Adrenal gland (tissue), 12 donors: ENCODE results near the gene DNAH17. TPM values are rescaled to one million over a fixed set of nuclear protein-coding genes. Genes with fewer than 3 reads are reported as not detected.
"Not testable (repeated sequence)": the region's sequence is repeated elsewhere in the genome, so short reads cannot be mapped to it uniquely, and the experiment has no call there.

ENCODE experiments used
- DNase-seq, 7 donors: peaks; one replicate each; pipeline ENCODE4 v3.0.0-alpha.2; 2019 to 2020
- H3K27ac ChIP-seq, 5 donors: fragments of 200-600 bp; sonication (generic) in 4 of 5; 1 replicate in 3 of 5; 2 replicates in 2 of 5; pipeline versions ENCODE4 v1.5.1 to v1.8.0; 2016 to 2020; ENCODE audit warnings: mild to moderate bottlenecking in 1 of 5
- H3K27me3 ChIP-seq: fragments of 200-600 bp; 2 replicates; pipeline ENCODE4 v1.8.0; 2021
- H3K36me3 ChIP-seq, 2 donors: fragments of 200-600 bp; replicated peaks in 1 of 2; 1 replicate in 1 of 2; 2 replicates in 1 of 2; pipeline versions ENCODE4 v1.5.1 to v1.8.0; 2018 to 2022
- H3K4me1 ChIP-seq, 2 donors: fragments of 200-600 bp; replicated peaks in 1 of 2; 1 replicate in 1 of 2; 2 replicates in 1 of 2; pipeline versions ENCODE4 v1.5.1 to v1.8.0; 2018 to 2021
- H3K4me3 ChIP-seq, 4 donors: fragments of 200-600 bp; sonication (generic) in 3 of 4; one replicate each; pipeline ENCODE4 v1.5.1; 2016 to 2018
- H3K9me3 ChIP-seq, 3 donors: fragments of 200-600 bp; sonication (generic) in 1 of 3; replicated peaks in 1 of 3; 1 replicate in 2 of 3; 2 replicates in 1 of 3; pipeline versions ENCODE4 v1.5.1 to v1.8.0; 2016 to 2021
- POLR2A ChIP-seq, 2 donors: fragments of 450-650 bp; IDR thresholded peaks; one replicate each; pipeline ENCODE4 v1.6.1; 2017; ENCODE audit warnings: antibody characterized with exemption in 2 of 2, mild to moderate bottlenecking in 2 of 2, moderate library complexity in 1 of 2
- WGBS, 4 donors: extraction: QIAGEN DNeasy Blood & Tissue Kit in 2 of 4; methylation state at CpG; one replicate each; pipeline versions ENCODE4 v1.1.5 to v1.1.7; 2013 to 2017; 5-methylcytosine and 5-hydroxymethylcytosine counted together
- intact Hi-C, 2 donors: fragments of 100-400 bp; cut with DNase I; formaldehyde crosslinking; loops; one replicate each; pipeline versions ENCODE4 v1.14.1 to v1.15.0; 2022 to 2023
- polyA plus RNA-seq, 3 donors: library from polyadenylated mRNA; stranded (reverse); fragments of 200-250 nt in 2 of 3; fragments of 350-450 nt in 1 of 3; fragmentation: Illumina TruSeq in 1 of 3; extraction: RNeasy Lipid Tissue Mini Kit (QIAGEN cat#74804) in 1 of 3; gene quantifications; one replicate each; pipeline ENCODE4 v1.2.3, GENCODE V29; 2013 to 2014
- total RNA-seq, 9 donors: library from RNA; depleted of rRNA in 4 of 9; stranded (reverse); fragments of >200 nt in 4 of 9; fragments of 120-200 nt in 1 of 9; fragmentation: NEBNext Ultra II Directional in 1 of 9; extraction: Animal tissue kit (Norgen Biotek cat#: 25700) in 1 of 9; gene quantifications; one replicate each; pipeline versions ENCODE4 v1.1.0 to v1.2.4, GENCODE V29; 2013 to 2023
- TF ChIP-seq, protein P1 (sequence below), 6 experiments: fragments of 450-650 bp in 4 of 6; fragments of 200-600 bp in 2 of 6; sonication (generic) in 1 of 6; IDR thresholded peaks; 1 replicate in 5 of 6; 2 replicates in 1 of 6; pipeline versions ENCODE4 v1.5.1 to v1.8.0; 2016 to 2021; ENCODE audit warnings: antibody characterized with exemption in 6 of 6, mild to moderate bottlenecking in 2 of 6, moderate library complexity in 1 of 6
- donor health status: healthy with polysubstance abuse.
- donor health status: Bipolar disorder and iron deficiency.
- donor health status: DM: yes; HTN: yes; CAD: no.
- donor health status: DM: no; HTN: no; CAD: no.
- donor health status: DM: no; HTN: no; CAD: no.
- donor health status: DM: yes; HTN: yes; CAD: no.

The DNAH17 gene
- total and polyA plus RNA-seq, 12 donors: 0.03 to 1.8 (median 0.22) TPM; not detected in 5

GRCh38 chr17:78507526-78507925 lies 69.7 kb downstream of the DNAH17 start:
- TF ChIP-seq, protein P1, sequence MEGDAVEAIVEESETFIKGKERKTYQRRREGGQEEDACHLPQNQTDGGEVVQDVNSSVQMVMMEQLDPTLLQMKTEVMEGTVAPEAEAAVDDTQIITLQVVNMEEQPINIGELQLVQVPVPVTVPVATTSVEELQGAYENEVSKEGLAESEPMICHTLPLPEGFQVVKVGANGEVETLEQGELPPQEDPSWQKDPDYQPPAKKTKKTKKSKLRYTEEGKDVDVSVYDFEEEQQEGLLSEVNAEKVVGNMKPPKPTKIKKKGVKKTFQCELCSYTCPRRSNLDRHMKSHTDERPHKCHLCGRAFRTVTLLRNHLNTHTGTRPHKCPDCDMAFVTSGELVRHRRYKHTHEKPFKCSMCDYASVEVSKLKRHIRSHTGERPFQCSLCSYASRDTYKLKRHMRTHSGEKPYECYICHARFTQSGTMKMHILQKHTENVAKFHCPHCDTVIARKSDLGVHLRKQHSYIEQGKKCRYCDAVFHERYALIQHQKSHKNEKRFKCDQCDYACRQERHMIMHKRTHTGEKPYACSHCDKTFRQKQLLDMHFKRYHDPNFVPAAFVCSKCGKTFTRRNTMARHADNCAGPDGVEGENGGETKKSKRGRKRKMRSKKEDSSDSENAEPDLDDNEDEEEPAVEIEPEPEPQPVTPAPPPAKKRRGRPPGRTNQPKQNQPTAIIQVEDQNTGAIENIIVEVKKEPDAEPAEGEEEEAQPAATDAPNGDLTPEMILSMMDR (IDR thresholded peaks at IDR 0.05): no peak
- no peak for TF ChIP-seq POLR2A (IDR thresholded peaks at IDR 0.05)
- no peak overlapping the region for H3K27ac ChIP-seq
- no peak overlapping the region for H3K4me3 ChIP-seq
- H3K9me3 ChIP-seq: no peaks in the 10 kb centered on the region
- no peaks in the 10 kb centered on the region for H3K27me3 ChIP-seq
- no peak for DNase-seq
- intact Hi-C loops: no loop called here
- H3K4me1 ChIP-seq: no peaks in the 10 kb centered on the region
- WGBS, 4 donors: 90 to 95% (median 93%) methylated on average over 4 to 11 of the region's 11 CpGs
- H3K36me3 ChIP-seq: no peaks in the 10 kb centered on the region

GRCh38 chr17:78506454-78507309 lies 70.5 kb downstream of the DNAH17 start:
- no peak for DNase-seq
- Histone ChIP-seq H3K4me3 (no peak overlapping the region), H3K4me1 (no peaks in the 10 kb centered on the region), H3K36me3 (no peaks in the 10 kb centered on the region), H3K9me3 (no peaks in the 10 kb centered on the region), H3K27ac (no peak overlapping the region), H3K27me3 (no peaks in the 10 kb centered on the region)
- WGBS, 4 donors: 66 to 71% (median 68%) methylated on average over 17 to 20 of the region's 20 CpGs
- TF ChIP-seq, protein P1 (IDR thresholded peaks at IDR 0.05): no peak
- TF ChIP-seq POLR2A (IDR thresholded peaks at IDR 0.05): no peak
- intact Hi-C loops: no loop called here

GRCh38 chr17:78504156-78504925 lies 72.9 kb downstream of the DNAH17 start:
- Histone ChIP-seq H3K4me1 (no peaks in the 10 kb centered on the region), H3K27ac (no peak overlapping the region), H3K4me3 (no peak overlapping the region), H3K36me3 (no peaks in the 10 kb centered on the region), H3K27me3 (no peaks in the 10 kb centered on the region), H3K9me3 (no peaks in the 10 kb centered on the region)
- DNase-seq: no peak
- WGBS, 4 donors: 80 to 89% (median 85%) methylated on average over 21 of the region's 21 CpGs
- TF ChIP-seq, protein P1 (IDR thresholded peaks at IDR 0.05): no peak
- TF ChIP-seq POLR2A (IDR thresholded peaks at IDR 0.05): no peak
- intact Hi-C loops: no loop called here

- DNase-seq, H3K4me3 ChIP-seq, intact Hi-C loops, H3K36me3 ChIP-seq, H3K4me1 ChIP-seq, H3K27me3 ChIP-seq, H3K9me3 ChIP-seq, H3K27ac ChIP-seq: not testable (repeated sequence)
- WGBS, 4 donors: 93 to 97% (median 95%) methylated on average over 9 to 11 of the region's 11 CpGs
Observed at GRCh38 chr17:78503388-78503787, 73.8 kb downstream of the DNAH17 start.
